Epithelial cell of alveolus of lung (primary cell): ENCODE results near the gene OR2G3. TPM values are rescaled to one million over a fixed set of nuclear protein-coding genes. Genes with fewer than 3 reads are reported as not detected.

Experiments
- total RNA-seq: library from RNA; depleted of rRNA; stranded (reverse); fragments of >200 nt; gene quantifications from 2 replicates; pipeline ENCODE4 v1.2.1, GENCODE V29; 2015

Gene OR2G3
- not detected in 2 replicates for total RNA-seq

DNA sequence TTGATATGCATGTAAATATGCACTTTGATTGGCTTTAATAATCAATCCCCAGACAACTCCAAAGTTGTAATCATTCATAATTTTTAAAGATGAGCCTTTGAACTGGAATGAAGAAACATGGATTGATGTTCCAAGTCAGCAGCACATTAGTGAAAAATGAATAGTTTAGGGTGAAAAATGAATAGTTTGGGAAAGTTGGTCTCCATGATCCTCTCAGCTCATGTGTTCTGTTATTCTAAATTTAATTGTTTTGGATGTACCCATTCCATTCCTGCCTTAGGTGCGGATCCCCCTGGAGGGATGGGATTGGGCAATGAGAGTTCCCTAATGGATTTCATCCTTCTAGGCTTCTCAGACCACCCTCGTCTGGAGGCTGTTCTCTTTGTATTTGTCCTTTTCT, at the start of gene OR2G3:
Gene OR2G3 (plus strand): TSS at position 301 of the 400 bp plus-strand sequence. CDS start 0 bp downstream, at position 301.

DNA sequence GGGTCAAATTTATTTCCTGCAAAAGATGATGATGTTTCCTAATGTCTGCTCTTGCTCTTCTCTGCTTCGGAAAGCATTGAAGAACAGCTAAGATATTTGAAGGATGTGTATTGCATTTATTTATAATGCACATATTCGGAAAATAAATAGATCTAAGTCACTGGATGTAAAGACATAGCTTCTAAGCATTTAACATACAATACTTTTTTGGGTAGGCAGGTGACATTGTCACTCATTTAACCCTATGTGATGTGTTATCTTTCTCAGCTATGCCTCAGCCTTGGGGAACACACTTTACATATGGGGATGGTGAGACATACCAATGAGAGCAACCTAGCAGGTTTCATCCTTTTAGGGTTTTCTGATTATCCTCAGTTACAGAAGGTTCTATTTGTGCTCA, 17.3 kb upstream of the OR2G3 start, which contains the start of gene OR2G2:
Gene OR2G2 (plus strand): TSS at position 301 of the 400 bp plus-strand sequence. CDS start 0 bp downstream, at position 301.

Other genes with a start within 250 kb of the OR2G3 start
- 0.13 and 0.32 TPM in 2 replicates for gene NLRP3, start 189.4 kb upstream of the OR2G3 start, total RNA-seq
- gene OR2B11, start 147.5 kb upstream of the OR2G3 start, total RNA-seq: not detected in 2 replicates
- gene OR2C3, start 69.1 kb upstream of the OR2G3 start, total RNA-seq: not detected in 2 replicates
- gene GCSAML, start 56.5 kb upstream of the OR2G3 start, total RNA-seq: not detected in 2 replicates
- gene OR2G2, start 17.2 kb upstream of the OR2G3 start, total RNA-seq: not detected in 2 replicates
- gene OR13G1, start 74.2 kb downstream of the OR2G3 start, total RNA-seq: not detected in 2 replicates
- gene OR6F1, start 111.1 kb downstream of the OR2G3 start, total RNA-seq: not detected in 2 replicates
- gene OR14K1, start 133.0 kb downstream of the OR2G3 start, total RNA-seq: not detected in 2 replicates
- gene OR14A2, start 142.6 kb downstream of the OR2G3 start, total RNA-seq: not detected in 2 replicates
- gene OR1C1, start 155.0 kb downstream of the OR2G3 start, total RNA-seq: not detected in 2 replicates
- not detected in 2 replicates for gene OR14A16, start 218.5 kb downstream of the OR2G3 start, total RNA-seq
- gene OR11L1, start 236.3 kb downstream of the OR2G3 start, total RNA-seq: not detected in 2 replicates